ENCODE results near the gene OR52J3. TPM values are rescaled to one million over a fixed set of nuclear protein-coding genes. Genes with fewer than 3 reads are reported as not detected.

OR52J3 gene
- total RNA-seq, 1 donor from 2014 or later, result not detected

DNA sequence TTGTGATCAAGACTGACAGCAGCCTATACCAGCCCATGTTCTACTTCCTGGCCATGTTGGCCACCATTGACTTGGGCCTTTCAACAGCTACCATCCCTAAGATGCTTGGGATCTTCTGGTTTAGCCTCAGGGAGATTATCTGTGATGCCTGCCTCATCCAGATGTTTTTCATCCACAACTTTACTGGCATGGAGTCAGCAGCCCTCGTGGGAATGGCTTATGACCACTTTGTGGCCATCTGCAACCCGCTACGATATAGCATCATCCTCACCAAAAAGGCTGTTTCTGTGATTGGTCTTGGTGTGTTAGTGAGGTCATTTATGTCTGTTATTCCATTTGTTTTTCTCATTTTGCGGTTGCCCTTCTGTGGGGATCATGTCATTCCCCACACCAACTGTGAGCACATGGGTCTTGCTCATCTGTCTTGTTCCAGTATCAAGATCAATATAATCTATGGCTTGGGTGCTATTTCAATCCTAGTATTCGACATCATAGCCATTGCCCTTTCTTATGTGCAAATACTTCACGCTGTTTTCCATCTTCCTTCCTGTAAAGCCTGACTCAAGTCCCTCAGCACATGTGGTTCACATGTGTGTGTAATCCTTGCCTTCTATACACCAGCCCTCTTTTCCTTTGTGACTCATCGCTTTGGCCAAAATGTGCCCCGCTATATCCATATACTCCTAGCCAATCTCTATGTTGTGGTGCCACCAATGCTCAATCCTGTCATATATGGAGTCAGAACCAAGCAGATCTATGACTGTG lies 46.7 kb downstream of the OR52J3 start:
- DNase-seq (ENCODE audit: extremely low read depth, low read depth, low spot score), result no peak

- no peak for DNase-seq (ENCODE audit: extremely low read depth, low read depth, low spot score)
Observed at GRCh38 chr11:5096011-5096410, 49.7 kb downstream of the OR52J3 start.

Other genes starting within 250 kb of the OR52J3 start
- gene OR52R1, start 242.1 kb upstream of the OR52J3 start, total RNA-seq, result not detected in 2 replicates
- gene OR51F2, start 225.2 kb upstream of the OR52J3 start, total RNA-seq, result not detected in 2 replicates
- not detected in 2 replicates for gene OR51S1, start 197.3 kb upstream of the OR52J3 start, total RNA-seq
- not detected in 2 replicates for gene OR51T1, start 164.6 kb upstream of the OR52J3 start, total RNA-seq
- not detected in 2 replicates for gene OR51A7, start 142.7 kb upstream of the OR52J3 start, total RNA-seq
- gene OR51G2, start 127.2 kb upstream of the OR52J3 start, total RNA-seq, result not detected in 2 replicates
- not detected in 2 replicates for gene OR51G1, start 122.2 kb upstream of the OR52J3 start, total RNA-seq
- gene OR51A4, start 98.9 kb upstream of the OR52J3 start, total RNA-seq, result not detected in 2 replicates
- not detected in 2 replicates for gene OR51A2, start 90.8 kb upstream of the OR52J3 start, total RNA-seq
- not detected in 2 replicates for gene OR51L1, start 51.7 kb upstream of the OR52J3 start, total RNA-seq
- gene OR52E2, start 13.1 kb downstream of the OR52J3 start, total RNA-seq, result not detected in 2 replicates
- not detected in 2 replicates for gene OR52E1, start 23.0 kb downstream of the OR52J3 start, total RNA-seq
- not detected in 2 replicates for gene OR52A5, start 91.8 kb downstream of the OR52J3 start, total RNA-seq
- gene OR52A1, start 108.2 kb downstream of the OR52J3 start, total RNA-seq, result not detected in 2 replicates
- gene OR51V1, start 154.2 kb downstream of the OR52J3 start, total RNA-seq, result not detected in 2 replicates
- gene HBB, start 180.5 kb downstream of the OR52J3 start, total RNA-seq, result not detected in 2 replicates
- gene HBD, start 188.0 kb downstream of the OR52J3 start, total RNA-seq, result not detected in 2 replicates
- not detected in 2 replicates for gene HBG1, start 203.3 kb downstream of the OR52J3 start, total RNA-seq
- gene HBG2, start 208.3 kb downstream of the OR52J3 start, total RNA-seq, result not detected in 2 replicates
- not detected in 2 replicates for gene HBE1, start 223.4 kb downstream of the OR52J3 start, total RNA-seq

Data from glomerular endothelial cell (primary cell).